Measurements from ENCODE around the gene STAG3.
A peak's percentile ranks its signal among the peaks of the same experiment; 100 is the strongest.

STAG3 gene

GRCh38 chr7:100154651-100155491, 22.8 kb upstream of the STAG3 start:
- no peak for DNase-seq

DNA sequence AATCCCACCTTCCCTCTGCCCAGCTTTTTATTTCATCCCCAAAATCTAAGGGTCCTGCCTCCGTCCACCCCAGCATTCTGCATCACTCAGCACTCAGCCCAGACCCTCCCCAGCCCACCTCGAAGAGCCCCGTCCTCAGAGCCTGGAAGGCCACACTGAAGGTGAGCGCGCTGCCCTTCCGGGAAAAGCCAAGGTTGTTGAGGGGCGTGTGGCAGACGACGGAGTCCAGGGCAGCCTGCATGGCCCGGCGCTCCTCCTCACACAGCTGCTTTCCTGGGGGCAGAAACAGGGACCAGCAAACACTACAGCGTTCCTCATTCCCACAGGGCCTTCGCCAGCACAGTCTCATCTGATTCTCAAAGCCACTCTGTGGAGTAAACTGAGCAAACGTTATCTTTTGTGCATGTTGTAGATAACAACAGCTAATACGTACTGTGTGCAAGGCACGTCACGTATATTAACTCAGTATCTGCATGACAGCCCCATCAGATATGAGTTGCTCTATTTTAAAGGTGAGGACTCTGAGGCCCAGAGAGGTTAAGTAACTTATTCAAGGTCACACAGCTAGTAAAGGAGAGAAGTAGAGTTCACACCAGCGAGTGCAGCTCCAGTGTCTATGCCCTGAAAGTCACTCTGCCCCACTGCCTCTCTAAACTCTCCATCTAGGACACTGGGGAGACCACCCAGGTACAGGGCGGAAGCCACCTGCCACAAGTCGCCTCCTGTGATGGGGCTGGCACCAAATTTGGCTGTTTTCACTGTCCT, 22.0 kb upstream of the STAG3 start:
- no peak for DNase-seq

- DNase-seq: no peak
Measured at GRCh38 chr7:100156331-100157068, 21.2 kb upstream of the STAG3 start.

GRCh38 chr7:100157069-100157333, 20.7 kb upstream of the STAG3 start:
- DNase-seq: no peak

GRCh38 chr7:100157334-100158228, 20.1 kb upstream of the STAG3 start:
- DNase-seq: no peak

GRCh38 chr7:100158229-100159098, 19.3 kb upstream of the STAG3 start, which contains the start of gene TRAPPC14:
Gene TRAPPC14 (minus strand): TSS chr7:100158723. CDS start chr7:100158499, 224 bp downstream.
- DNase-seq: peak; percentile 86

- DNase-seq: no peak
Measured at GRCh38 chr7:100159099-100159623, 18.6 kb upstream of the STAG3 start.

DNA sequence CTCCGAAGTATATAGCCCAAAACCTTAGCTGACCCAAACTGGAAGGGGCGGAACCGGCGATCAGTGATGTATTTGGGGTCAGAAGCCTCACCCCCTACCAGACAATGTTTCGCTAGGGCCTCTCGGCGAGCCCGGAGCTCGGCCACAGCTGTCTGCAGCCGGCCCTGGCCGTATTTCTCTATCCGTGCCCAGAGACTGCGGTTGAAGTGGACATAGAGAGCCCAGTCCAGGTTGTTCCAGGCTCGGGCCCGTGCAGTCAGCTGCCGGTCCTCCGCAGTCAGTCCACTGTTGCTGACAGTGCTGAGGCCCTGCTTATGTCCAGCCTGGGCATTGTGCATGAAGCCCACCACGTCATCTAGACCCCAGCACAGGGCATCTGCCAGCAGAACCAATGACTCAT, 17.7 kb upstream of the STAG3 start:
- DNase-seq: no peak

- DNase-seq: no peak
Measured at GRCh38 chr7:100163006-100163531, 14.6 kb upstream of the STAG3 start.

- DNase-seq: no peak
Measured at GRCh38 chr7:100163871-100164270, 13.8 kb upstream of the STAG3 start.

DNA sequence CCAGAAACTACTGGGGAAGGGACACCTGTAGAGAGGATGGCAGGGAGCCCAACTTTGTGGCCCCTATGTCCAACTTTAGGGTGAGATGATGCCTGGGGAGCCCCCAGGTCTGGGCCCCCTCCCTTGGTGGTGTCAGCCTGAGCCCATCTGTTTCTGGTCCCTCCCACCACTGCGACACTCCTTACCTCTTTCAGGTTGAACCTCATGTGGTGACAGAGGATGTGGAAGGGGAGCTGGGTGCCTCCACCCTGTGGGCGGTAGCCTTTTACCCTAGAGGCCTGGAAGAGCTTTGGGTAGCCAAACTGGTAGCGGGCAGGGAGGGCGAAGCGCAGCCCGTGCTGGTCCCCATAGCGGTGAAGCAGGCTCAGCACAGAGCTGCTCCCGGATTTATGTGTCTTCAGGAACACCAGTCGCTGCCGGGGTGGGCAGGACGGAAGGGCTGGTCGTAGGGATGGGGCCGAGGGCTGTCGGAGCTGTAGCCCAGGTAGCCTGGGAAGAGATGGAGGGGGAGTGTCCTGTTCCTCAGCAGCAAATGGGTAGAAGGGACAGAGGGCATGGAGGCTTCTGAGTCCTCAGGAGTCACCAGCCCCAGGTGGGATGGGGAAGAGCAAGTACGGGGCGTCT, 11.3 kb upstream of the STAG3 start:
- DNase-seq: no peak

DNA sequence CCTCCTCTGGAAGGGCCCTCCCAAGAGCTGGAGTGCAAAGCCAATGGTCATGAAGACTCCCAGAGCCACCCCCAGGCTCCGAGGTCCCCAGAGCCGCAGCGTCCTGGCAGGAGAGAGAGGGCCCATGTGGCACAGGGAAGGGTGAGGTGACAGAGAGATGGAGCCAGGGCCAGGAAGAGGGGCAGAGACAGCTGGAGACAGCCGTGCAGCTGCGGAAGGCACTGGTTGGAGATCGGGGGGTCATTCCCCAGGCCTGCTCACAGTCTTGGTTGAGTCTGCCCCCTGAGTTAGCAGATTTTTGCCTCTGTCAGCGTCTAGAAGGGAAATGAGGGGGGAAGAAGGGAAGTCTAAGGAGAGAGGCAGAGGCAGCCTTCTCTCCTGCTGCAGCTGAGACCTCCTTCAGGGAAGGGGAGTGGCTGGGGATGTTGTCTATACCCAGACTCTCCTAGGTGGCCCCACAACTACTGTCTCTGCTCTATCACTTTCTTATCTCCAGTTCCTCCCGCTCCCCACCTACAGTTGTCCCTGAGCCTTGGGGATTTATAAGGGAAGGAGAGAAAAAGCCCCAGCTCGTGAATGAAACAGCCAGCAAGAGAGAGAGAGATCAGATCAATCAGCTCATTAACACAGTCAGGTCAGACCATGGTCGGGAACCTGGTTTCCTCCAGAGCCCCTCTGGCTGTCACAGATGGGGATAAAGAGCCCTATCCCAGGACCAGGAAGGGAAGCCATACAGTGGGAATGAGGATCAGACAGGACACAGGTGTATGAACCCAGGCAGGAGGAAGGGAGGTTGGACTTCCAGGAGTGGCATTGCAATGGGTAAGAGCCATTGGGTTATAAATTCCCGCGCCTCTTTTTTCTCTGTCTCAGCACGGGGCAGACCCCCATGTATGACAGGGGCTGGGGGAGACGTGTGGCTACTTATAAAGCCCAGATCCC, 10.5 kb upstream of the STAG3 start:
- DNase-seq: no peak

GRCh38 chr7:100167912-100168323, 9.8 kb upstream of the STAG3 start:
- DNase-seq: peak; percentile 26

- DNase-seq: peak; percentile 7
Measured at GRCh38 chr7:100169147-100169850, 8.4 kb upstream of the STAG3 start.

GRCh38 chr7:100170101-100170897, 7.4 kb upstream of the STAG3 start:
- no peak for DNase-seq

DNA sequence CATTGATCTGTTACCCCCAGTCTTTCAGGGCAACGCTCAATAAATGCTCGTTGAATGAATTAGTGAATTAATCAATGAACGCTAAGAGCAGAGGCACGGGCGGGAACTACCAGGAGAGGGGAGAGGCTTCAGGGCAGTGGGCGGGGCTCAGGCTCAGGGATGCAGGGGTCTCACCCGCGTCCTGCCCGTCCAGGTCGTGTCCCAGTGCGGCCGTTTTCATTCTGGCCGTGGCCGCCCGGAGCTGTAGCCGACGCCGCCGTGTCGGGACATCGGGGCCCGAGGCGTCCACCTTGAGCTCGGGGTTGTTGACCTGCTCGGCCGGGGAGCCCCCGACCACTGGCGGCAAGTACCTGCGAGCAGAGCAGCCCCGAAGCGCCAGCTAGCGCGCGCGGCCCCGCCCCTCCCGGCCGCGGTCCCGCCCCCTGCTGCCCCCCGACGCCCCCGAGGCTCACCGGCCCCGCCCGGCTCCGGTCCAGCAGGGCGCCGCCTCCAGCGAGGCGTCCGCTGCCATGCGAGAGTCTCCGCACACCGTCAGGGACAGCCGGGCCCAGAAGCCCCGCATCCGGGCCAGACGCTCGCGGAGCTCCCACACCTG, 6.5 kb upstream of the STAG3 start:
- no peak for DNase-seq

DNA sequence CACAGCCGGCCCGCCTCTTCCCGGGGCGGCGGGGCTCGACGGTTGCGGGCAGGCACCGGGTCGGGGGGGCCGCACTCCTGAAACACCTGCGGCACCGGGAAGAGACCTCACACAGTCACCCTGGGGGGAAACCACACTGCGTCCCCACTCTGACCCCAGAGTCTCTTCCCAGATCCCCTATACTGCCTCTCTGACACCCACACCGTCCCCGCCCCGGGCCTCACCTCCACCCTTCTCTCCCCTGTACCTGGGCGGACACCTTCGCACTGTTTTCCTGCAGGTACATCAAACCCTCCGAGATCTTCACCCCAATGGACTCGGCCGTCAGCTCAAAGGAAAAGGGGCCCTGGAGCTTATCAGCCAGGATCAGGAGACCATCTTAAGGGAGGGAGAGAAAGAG, 5.9 kb upstream of the STAG3 start:
- no peak for DNase-seq
